ENCODE measurements around the gene SRPRA.

DNA sequence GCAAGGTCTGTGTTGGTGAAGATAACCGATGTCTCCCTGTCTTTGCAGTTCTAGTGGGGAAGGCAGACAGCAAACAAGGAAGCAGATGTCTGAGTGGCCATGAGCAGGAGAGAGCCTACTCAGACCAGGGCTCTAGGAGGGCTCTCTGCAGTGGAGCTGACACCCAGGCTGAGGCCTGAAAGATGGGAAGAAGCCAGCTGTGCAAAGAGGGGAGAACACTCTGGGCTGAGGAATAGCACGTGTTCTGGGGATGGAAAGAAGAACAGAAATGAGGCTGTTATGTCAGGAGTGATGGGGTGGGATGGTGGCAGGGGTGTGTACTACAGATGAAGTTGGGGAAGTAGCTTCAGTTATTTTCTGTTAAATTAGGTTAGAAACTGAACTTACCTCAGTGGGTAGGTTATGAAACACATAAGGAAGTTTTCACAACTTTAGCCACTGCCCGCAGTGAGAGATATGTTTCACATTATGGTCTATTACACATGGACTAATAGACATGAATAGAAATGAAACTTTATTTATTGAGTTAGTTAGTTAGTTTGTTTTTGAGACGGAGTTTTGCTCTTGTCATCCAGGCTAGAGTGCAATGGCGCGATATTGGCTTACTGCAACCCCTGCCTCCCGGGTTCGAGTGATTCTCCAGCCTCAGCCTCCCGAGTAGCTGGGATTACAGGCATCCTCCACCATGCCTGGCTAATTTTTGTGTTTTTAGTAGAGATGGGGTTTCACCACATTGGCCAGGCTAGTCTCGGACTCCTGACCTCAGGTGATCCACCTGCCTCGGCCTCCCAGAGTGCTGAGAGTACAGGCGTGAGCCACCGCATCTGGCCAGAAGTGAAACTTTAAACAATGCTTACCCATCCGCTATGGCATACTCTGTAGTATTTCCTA is 43.0 kb upstream of the SRPRA start:
- TF ChIP-seq CTCF (IDR thresholded peaks at IDR 0.05) (no peak), POLR2A (IDR thresholded peaks at IDR 0.05) (no peak)

Data from thyroid gland (tissue), 4 donors.